Fibroblast of the conjunctiva (primary cell): Measurements from ENCODE around the gene DENND2D.
A peak's percentile ranks its signal among the peaks of the same experiment; 100 is the strongest.

ENCODE experiments used
- DNase-seq: peaks from one replicate; pipeline ENCODE4 v3.0.0-alpha.2; 2010; ENCODE audit warnings: low read depth

The DENND2D gene

DNA sequence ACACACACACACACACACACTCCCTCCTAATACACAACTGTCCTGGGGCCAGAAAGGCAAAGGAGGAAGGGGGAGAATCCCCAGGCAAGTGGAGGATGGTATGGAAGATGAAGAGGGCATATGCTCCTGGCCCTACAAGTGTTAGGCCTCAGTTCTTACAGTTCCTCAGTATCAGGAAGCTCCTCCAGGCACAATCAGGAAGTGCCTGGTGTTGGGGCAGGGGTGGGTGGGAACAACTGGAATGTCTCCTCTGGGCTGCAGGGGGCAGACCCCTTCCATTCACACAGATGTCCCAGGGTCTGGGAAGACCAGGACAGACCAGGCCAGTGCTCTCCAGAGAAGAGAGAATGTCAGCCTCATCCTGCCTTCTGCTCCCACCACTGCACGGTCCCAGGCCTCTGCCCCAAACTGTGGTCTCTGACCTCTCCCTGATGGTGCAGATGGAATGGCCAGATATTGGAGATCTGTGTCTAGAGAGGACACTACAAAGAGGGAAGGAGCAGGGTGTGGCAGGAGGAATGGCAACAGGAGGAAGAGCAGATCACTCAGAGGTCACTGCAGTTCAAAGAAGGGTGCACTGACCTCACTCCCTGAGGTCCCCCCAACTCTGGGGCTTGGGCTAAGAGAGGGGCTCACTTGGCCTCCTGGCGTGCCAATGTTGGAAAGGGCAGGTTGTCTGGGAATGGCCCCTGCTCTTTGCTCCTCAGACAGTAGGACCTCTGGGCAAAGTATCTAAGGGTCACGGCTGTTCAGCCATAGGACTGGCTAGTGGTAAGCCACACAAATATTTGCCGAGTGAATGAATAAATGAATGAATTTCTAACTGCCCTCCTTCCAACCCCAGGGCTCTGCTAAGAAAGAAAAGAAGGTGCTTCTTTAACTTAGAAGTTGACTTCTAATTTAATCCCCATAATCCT is 2.5 kb upstream of the DENND2D start:
- no peak for DNase-seq

DNA sequence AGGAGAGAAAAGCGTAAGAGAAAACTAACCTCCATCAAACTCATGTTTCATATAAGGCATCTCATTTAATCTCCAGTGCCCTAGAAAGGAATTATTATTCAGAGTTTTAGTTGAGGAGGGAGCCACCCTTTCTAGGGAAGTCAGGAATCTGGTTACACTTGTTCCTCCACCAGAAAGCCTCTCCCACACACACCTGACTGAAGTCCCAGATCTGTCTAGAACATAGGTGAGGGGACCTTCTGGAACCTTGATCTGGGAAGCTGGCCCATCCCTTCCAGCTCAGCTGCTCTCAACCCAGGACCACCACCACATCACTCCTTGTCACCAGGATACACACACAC is 1.9 kb upstream of the DENND2D start:
- DNase-seq, result no peak

GRCh38 chr1:111201275-111202090 is 1.0 kb upstream of the DENND2D start:
- no peak for DNase-seq

DNA sequence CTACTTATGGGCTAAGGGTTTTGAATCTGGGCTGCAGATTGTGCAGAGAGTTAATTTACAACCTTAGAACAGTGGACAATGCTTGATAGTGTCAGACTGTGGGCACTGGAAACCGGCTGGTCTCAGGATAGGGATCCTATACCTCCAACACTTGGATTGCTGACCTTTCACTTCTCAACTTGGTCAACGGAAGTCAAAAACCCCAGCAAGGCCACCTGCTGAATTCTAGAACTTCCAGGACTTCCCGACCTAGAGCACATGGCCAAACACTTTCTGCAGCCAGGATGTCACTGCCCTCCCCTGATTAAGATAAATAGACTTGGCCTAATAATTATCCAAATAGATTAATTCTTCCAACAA is 336 bp upstream of the DENND2D start:
- no peak for DNase-seq

GRCh38 chr1:111199329-111199728 is 1.1 kb downstream of the DENND2D start:
- no peak for DNase-seq

DNA sequence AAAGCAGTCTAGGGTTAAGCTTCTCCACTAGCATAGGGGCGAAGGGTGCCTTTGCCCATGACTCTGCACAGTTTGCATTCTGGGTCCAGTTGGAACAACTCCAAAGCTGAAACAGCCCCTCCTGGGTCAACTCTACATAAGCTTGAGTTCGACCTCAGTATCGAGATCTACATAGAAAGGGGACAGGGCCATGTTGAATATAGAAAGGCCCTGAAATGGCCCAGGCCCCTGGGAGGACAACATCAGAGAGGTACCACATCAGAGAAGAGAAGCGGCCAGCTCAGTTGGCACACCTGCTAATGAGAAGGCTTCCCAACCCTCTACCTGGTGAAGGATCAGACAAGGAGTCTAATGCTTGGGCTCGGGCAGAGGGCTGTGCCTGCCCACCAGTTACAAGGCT is 1.6 kb downstream of the DENND2D start:
- DNase-seq, result no peak

- no peak for DNase-seq
These were observed 2.7 kb downstream of the DENND2D start for GRCh38 chr1:111197598-111198284.

GRCh38 chr1:111196213-111196612 is 4.2 kb downstream of the DENND2D start:
- DNase-seq, result no peak

DNA sequence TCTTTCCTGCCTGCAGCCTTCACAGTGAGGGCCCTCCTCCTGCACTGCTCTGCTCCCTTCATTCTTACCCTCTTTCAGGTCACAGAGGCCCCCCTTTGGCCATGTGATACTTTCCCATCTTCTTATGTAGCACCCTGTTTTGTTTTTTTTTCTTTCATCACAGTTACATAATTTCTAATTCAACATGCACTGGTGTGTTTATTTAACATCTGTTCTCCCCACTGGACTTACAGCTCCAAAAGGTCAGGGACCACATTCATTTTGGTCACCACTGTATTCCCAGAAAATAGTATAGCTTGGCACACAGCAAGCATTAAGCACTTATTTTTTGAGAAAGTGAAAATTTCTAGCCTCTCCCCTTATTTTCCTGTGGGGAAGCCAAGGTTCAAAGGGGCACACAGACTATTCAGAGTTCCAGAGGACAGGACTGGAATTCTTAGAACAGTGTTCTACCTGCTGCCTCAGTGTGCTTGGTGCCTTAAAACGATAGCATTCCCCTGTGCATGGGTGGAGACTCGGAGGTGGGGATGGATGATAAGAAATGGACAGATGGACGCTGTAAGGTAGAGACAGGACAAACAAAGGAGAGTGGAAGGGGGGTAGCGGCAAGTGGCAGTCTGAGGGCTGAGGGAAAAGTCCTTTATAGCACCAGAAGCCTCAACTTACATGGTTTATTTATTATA is 5.3 kb downstream of the DENND2D start:
- DNase-seq, result no peak

GRCh38 chr1:111193712-111194480 is 6.5 kb downstream of the DENND2D start:
- no peak for DNase-seq

DNA sequence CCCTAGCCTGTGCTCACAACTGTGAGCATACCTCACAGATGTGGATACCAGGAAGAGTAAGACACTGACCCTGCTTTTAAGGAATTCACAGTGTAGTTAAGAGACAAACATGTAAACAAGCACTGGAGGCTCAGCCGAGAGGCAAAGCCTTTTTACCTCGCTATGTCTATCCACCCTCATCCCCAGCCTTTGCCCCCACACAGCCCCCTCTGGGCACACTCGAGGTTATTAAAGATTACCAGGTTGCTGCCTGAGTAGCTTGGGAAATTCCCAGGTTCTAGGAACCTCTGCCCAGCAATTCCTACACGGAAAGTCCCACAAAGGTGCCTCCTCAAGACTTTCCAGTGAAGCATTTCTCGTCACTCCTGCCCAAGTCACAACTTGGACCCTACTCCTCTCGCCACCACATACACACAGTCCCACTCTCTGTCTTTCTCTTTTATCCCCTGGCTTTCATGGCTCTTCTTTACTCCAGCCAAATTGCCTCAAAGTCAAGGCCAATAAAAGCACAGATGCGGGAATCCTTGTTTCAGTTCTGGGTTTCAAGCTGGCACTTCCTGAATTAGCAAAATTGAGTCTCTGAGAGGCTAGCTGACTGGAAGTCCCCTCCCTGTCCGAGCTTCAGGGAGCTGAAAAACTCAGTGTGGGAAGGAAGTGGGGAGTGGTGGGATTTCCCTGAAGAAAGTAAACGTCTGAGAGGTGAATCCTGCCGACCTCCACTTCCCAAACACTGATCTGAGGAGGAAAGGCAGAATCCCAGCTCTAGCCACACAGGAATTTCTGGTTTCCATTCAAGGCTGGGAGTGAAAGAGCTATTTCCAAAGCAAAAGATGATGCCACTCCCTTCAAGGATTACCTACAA is 7.6 kb downstream of the DENND2D start:
- DNase-seq, result no peak

DNA sequence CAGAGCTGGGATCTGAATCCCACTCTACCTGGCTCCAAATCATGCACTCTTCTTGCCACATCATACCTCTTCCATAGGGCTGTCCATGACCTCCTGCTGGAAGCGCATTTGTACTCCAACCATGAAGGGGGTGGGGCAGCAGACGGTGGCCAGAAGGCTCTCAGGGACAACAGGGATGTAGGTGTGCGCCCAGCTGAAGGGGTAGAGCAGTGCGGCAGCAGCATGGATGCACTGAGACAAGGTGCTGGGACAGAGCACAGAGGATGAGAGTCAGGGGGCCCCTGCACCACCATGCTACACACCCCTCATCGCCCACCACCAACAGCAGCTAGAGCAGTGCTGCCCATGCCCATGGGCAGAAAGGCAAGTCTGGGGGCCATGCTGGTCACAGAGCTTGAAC is 8.4 kb downstream of the DENND2D start:
- DNase-seq, result no peak

DNA sequence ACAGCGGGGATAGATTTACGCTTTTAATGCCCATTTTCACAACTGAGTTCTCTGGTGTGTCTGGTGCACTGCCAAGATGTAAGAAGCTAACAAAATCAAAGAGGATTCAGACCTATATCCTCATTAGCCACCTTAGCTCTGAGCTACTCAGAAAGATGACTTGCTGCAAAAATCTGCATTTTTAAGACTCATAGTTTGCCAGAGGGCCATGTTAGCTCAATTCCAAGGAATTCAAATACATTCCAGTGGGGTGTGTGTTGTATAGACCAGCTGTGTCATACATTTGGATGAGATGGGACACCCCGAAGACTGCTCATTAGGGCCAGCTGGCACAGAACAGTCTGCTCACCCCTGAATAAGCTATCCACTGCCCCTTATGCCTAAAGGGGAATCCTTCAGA is 8.9 kb downstream of the DENND2D start:
- no peak for DNase-seq

DNA sequence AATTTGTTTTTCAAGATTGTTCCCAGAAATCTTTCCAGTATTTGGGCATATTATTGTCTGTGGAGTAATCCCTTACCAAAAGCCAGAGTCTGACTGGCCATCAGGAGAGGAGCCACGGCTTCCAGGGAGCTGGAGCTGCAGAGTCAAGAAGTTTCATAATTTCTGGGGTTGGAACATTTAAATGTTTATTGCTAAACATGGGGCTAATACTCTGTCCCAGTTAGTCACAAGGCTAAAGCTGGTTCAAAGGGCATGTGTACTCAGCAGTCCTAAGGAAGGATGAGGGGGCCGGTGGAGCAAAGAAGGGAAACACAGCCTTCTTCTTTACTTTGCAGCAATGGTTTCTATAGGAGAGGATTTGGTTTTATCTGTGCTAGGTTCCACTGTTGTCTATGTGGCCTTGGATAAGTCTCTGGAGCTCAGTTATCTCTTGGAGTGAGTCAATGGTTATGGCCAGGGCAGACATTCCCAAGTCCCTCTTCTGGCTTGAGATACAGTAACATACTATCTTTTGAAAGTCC is 9.5 kb downstream of the DENND2D start:
- DNase-seq, result peak; percentile 36

- DNase-seq, result no peak
These were observed 15.8 kb downstream of the DENND2D start for GRCh38 chr1:111184663-111185062.

- no peak for DNase-seq
These were observed 17.0 kb downstream of the DENND2D start for GRCh38 chr1:111183308-111184069.

- no peak for DNase-seq
These were observed 18.4 kb downstream of the DENND2D start for GRCh38 chr1:111182052-111182451.

DNA sequence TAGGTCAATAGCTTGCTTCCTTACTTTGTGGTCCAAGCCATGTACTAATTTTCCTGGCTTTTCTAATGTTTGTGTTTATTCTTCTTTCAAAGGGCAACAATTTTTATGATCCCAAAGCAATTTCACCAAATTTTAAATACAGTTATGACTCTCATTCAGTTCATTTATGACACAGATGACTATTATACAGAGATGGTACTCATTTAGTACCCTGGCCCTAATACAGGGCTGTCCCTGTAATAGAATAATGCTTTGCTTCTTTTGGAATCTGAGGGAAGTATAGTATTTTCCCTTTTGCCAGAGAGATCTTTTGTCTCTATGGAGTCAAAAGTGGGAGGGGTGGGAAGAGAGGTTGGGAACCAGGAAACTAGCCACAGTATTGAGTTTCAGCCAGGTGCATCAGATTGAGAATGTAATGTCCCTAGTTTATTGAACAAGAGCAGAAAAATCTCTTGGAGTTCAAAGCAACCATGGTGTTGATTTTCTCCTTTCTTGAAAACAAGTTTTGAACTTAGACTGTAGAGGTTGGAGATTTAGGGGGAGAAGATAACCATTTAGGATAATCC is 20.4 kb downstream of the DENND2D start:
- no peak for DNase-seq

GRCh38 chr1:111176678-111177077 is 23.8 kb downstream of the DENND2D start:
- no peak for DNase-seq
